ENCODE data around the gene CHCHD10. TPM values are rescaled to one million over a fixed set of nuclear protein-coding genes. Genes with fewer than 3 reads are reported as not detected.
A peak's percentile ranks its signal among the peaks of the same experiment; 100 is the strongest.

Gene CHCHD10
- total and polyA plus RNA-seq, 4 donors, result 16.6 to 174 (median 82.5) TPM

- peak overlapping the region; percentile 84 for H3K4me3 ChIP-seq
- peaks cover 0 to 16% (median 4%) of the 10 kb centered on the region in 5 donors for H3K4me1 ChIP-seq (ENCODE audit: control insufficient read depth in 5 of 5, insufficient read depth in 5 of 5, low read length in 5 of 5)
- no peaks in the 10 kb centered on the region for H3K9me3 ChIP-seq (ENCODE audit: control insufficient read depth in 4 of 4, insufficient read depth in 3 of 4, low read length in 3 of 4)
- peaks cover 0 to 2% (median 0%) of the 10 kb centered on the region in 4 donors for H3K36me3 ChIP-seq (ENCODE audit: control insufficient read depth in 4 of 4, insufficient read depth in 4 of 4, low read length in 4 of 4)
- TF ChIP-seq CTCF (IDR thresholded peaks at IDR 0.05; ENCODE audit: control extremely low read depth, extremely low read depth), result no peak
- no peaks in the 10 kb centered on the region for H3K27me3 ChIP-seq (ENCODE audit: control insufficient read depth in 3 of 3, insufficient read depth in 3 of 3, low read length in 2 of 3)
- ATAC-seq (ENCODE audit: insufficient read depth, low FRiP score) (no peak), DNase-seq (peak in 1 of 3 donors; percentile 13)
- 28 to 33% methylated on average over 5 of the region's 5 CpGs for WGBS, 2 donors
- H3K27ac ChIP-seq (ENCODE audit: low read depth in 1 of 2, low read length in 1 of 2), result peak overlapping the region; percentile 33 to 94
- peak overlapping the region; percentile 68 to 78 for H3K9ac ChIP-seq (ENCODE audit: insufficient read depth in 1 of 2, low read length in 2 of 2)
Observed at GRCh38 chr22:23750367-23750713, 17.4 kb downstream of the CHCHD10 start.

- WGBS, 2 donors, result 56 to 62% methylated on average over 12 of the region's 12 CpGs
- Histone ChIP-seq H3K27ac (ENCODE audit: low read depth in 1 of 2, low read length in 1 of 2) (no peak overlapping the region), H3K4me1 (ENCODE audit: control insufficient read depth in 5 of 5, insufficient read depth in 5 of 5, low read length in 5 of 5) (peaks cover 0 to 16% (median 4%) of the 10 kb centered on the region in 5 donors), H3K27me3 (ENCODE audit: control insufficient read depth in 3 of 3, insufficient read depth in 3 of 3, low read length in 2 of 3) (no peaks in the 10 kb centered on the region), H3K9me3 (ENCODE audit: control insufficient read depth in 4 of 4, insufficient read depth in 3 of 4, low read length in 3 of 4) (no peaks in the 10 kb centered on the region), H3K9ac (ENCODE audit: insufficient read depth in 1 of 2, low read length in 2 of 2) (peak overlapping the region in 1 of 2 donors; percentile 78), H3K36me3 (ENCODE audit: control insufficient read depth in 4 of 4, insufficient read depth in 4 of 4, low read length in 4 of 4) (peaks cover 0 to 7% (median 2%) of the 10 kb centered on the region in 4 donors), H3K4me3 (no peak overlapping the region)
- DNase-seq (peak in 2 of 3 donors; percentile 16 to 43), ATAC-seq (ENCODE audit: insufficient read depth, low FRiP score) (no peak)
- TF ChIP-seq CTCF (IDR thresholded peaks at IDR 0.05; ENCODE audit: control extremely low read depth, extremely low read depth), result no peak
Observed at GRCh38 chr22:23749841-23750301, 17.9 kb downstream of the CHCHD10 start.

GRCh38 chr22:23745791-23746190, 22.0 kb downstream of the CHCHD10 start:
- no peak for ATAC-seq (ENCODE audit: insufficient read depth, low FRiP score)
- Histone ChIP-seq H3K36me3 (ENCODE audit: control insufficient read depth in 4 of 4, insufficient read depth in 4 of 4, low read length in 4 of 4) (peaks cover 6 to 33% (median 28%) of the 10 kb centered on the region in 4 donors), H3K27me3 (ENCODE audit: control insufficient read depth in 3 of 3, insufficient read depth in 3 of 3, low read length in 2 of 3) (no peaks in the 10 kb centered on the region), H3K9ac (ENCODE audit: insufficient read depth in 1 of 2, low read length in 2 of 2) (no peak overlapping the region), H3K4me3 (no peak overlapping the region), H3K4me1 (ENCODE audit: control insufficient read depth in 5 of 5, insufficient read depth in 5 of 5, low read length in 5 of 5) (peaks cover 0 to 11% (median 4%) of the 10 kb centered on the region in 5 donors), H3K27ac (ENCODE audit: low read depth in 1 of 2, low read length in 1 of 2) (no peak overlapping the region), H3K9me3 (ENCODE audit: control insufficient read depth in 4 of 4, insufficient read depth in 3 of 4, low read length in 3 of 4) (peaks cover 0 to 8% (median 0%) of the 10 kb centered on the region in 4 donors)
- DNase-seq, result peak; percentile 26 to 63 (median 58)
- 63 to 73% methylated on average over 6 of the region's 6 CpGs for WGBS, 2 donors
- TF ChIP-seq CTCF (IDR thresholded peaks at IDR 0.05; ENCODE audit: control extremely low read depth, extremely low read depth), result no peak

- Histone ChIP-seq H3K36me3 (ENCODE audit: control insufficient read depth in 4 of 4, insufficient read depth in 4 of 4, low read length in 4 of 4) (peaks cover 6 to 33% (median 28%) of the 10 kb centered on the region in 4 donors), H3K4me3 (no peak overlapping the region), H3K9me3 (ENCODE audit: control insufficient read depth in 4 of 4, insufficient read depth in 3 of 4, low read length in 3 of 4) (peaks cover 0 to 8% (median 0%) of the 10 kb centered on the region in 4 donors), H3K4me1 (ENCODE audit: control insufficient read depth in 5 of 5, insufficient read depth in 5 of 5, low read length in 5 of 5) (peaks cover 0 to 1% (median 0%) of the 10 kb centered on the region in 5 donors), H3K27me3 (ENCODE audit: control insufficient read depth in 3 of 3, insufficient read depth in 3 of 3, low read length in 2 of 3) (no peaks in the 10 kb centered on the region), H3K27ac (ENCODE audit: low read depth in 1 of 2, low read length in 1 of 2) (no peak overlapping the region), H3K9ac (ENCODE audit: insufficient read depth in 1 of 2, low read length in 2 of 2) (no peak overlapping the region)
- no peak for TF ChIP-seq CTCF (IDR thresholded peaks at IDR 0.05; ENCODE audit: control extremely low read depth, extremely low read depth)
- ATAC-seq (ENCODE audit: insufficient read depth, low FRiP score), result no peak
- DNase-seq, result no peak
- WGBS, 2 donors, result 97 to 98% methylated on average over 14 of the region's 14 CpGs
Observed at GRCh38 chr22:23744485-23744884, 23.3 kb downstream of the CHCHD10 start.

Data from lung (tissue), 12 donors.